ENCODE results near the gene MYH13.

Gene MYH13

GRCh38 chr17:10372906-10373305 is at the start of gene MYH13:
TSS of gene MYH13 (minus strand) at chr17:10373006. CDS start at chr17:10364530, 8,476 bp downstream.
- no peak for DNase-seq

GRCh38 chr17:10421900-10422542 is 49.2 kb upstream of the MYH13 start, which contains the start of gene MYH8:
TSS of gene MYH8 (minus strand) at chr17:10421950. CDS start at chr17:10420227, 1,723 bp downstream.
- DNase-seq, result no peak

DNA sequence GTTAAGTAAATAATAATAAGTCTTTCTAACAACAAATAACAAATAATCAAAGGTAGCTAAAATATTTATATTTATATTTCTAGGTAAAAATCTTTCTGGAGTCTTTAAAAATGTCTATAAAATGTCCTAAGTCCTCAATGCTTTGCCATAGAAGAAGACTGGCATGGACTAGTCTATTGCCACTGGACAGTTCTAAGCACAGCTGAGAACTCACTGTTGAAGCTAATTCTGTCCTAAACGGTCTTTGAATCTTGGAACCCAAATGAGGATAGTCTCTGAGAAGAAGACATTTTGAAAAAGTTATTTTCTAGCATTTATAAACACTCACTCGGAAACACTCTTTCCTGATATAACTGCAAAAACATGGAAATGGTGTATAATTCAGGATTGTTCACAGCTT is 48.4 kb upstream of the MYH13 start:
- no peak for DNase-seq

DNA sequence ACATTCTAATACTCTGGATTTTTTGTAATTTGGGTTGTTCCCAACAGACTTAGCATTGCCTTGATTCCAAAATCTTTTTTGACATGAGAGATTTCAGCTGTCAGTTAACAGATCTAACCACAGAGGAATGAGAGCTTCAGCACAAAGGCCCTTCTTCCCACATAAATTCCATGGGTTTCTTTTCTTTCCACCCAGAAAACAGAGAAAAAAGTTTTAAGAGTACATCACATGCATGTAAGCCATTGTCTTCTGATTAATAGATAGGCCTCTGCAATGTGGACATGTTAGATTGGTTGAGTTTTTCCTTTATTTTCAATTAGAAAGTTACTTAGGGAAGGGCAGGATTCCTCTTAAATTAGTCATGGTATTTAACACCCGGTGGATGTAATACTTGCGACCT is 48.0 kb upstream of the MYH13 start:
- DNase-seq, result no peak

GRCh38 chr17:10417431-10417830 is 44.6 kb upstream of the MYH13 start:
- DNase-seq, result no peak

DNA sequence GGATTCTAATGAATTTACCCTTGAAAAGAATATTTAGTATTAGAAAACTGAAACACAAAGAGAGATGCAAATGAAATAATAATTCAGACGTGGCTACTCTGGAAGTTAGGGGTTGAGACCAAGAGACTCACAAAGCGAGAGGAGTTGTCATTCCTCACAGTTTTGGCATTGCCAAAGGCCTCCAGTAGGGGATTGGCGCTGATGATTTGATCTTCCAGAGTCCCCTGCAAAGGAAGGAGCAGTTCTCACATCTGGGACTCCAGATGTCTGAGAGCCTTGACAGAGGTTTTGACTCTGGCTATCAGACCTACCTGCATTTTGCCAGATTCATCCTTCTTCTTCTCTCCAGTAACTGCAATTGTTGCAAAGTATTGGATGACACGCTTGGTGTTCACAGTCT is 42.4 kb upstream of the MYH13 start:
- no peak for DNase-seq

DNA sequence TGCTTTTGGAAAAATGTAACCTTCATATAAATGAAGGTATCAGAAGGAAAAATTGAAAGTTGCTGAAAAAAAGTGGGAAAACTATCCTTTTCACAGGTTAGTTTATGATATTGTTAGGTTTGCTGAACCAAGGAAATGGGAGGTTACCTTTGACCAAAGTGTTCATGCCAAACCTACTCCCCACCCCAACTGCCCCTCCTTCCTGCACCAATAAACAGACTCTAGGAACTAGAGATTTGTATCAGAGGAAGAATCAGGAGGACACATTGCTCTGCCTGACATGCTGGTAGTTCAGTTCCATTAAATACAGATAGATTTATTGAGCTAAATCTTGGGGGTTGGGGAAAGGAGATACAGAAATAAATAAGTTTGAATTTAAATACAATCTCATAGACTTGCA is 30.8 kb upstream of the MYH13 start:
- no peak for DNase-seq

DNA sequence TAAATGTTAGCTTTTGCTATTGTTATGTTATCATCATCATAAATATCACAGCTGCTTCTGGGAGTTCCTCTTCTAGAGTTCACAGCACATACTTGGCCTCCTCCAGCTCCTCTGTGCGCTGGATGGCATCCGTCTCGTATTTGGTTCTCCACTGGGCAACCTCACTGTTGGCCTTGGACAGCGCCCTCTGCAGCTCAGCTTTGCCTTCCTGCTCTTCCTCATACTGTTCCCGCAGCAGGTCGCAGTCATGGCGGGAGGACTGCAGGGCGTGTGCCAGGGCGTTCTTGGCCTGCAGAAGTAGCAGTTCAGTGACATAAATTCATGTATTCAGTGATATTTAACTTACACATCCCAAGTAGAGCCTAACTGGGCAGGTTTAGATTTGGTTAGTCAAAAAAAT is 25.5 kb upstream of the MYH13 start:
- no peak for DNase-seq

GRCh38 chr17:10396524-10397163 is 23.8 kb upstream of the MYH13 start:
- DNase-seq, result no peak

GRCh38 chr17:10394201-10394887 is 21.5 kb upstream of the MYH13 start:
- no peak for DNase-seq

GRCh38 chr17:10392880-10393279 is 20.1 kb upstream of the MYH13 start:
- no peak for DNase-seq

- DNase-seq, result no peak
Measured at GRCh38 chr17:10385871-10386270, 13.1 kb upstream of the MYH13 start.

- DNase-seq, result no peak
Measured at GRCh38 chr17:10384175-10384574, 11.4 kb upstream of the MYH13 start.

DNA sequence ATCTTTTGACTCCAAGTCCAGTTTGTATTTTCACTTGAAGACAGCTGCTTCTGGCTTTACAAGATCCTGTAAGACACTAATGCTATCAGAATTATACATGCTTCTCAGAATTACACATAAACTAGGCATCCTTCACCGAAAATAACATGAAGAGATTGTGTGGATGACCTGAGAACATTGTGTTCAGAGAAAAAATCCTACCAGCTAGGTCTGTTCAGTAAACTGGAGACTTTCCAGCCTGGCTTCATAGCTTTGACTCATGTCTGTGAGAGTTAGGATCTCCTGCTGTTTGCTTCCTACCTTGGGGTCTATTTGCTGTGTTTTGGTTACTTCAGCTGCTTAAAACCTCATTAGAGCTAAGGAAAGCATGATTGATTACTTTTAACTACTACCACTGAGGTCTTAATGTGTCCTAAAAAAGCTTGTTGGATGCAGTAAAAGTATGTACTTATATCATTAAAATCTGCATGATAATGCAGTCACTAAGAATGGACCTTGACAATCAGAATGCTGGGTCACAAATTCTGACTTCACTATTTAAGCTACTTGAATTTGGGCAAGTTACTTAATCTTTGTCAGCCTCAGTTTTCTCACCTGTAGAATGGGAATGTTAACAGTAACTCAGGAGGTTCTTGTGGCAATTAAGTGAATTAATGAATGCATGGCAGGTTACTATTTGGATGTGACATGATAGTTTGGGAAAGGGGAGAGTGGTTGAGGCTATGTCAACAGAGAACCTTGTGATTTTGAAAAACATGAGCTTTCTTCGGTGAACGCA is 8.0 kb upstream of the MYH13 start:
- DNase-seq, result no peak

DNA sequence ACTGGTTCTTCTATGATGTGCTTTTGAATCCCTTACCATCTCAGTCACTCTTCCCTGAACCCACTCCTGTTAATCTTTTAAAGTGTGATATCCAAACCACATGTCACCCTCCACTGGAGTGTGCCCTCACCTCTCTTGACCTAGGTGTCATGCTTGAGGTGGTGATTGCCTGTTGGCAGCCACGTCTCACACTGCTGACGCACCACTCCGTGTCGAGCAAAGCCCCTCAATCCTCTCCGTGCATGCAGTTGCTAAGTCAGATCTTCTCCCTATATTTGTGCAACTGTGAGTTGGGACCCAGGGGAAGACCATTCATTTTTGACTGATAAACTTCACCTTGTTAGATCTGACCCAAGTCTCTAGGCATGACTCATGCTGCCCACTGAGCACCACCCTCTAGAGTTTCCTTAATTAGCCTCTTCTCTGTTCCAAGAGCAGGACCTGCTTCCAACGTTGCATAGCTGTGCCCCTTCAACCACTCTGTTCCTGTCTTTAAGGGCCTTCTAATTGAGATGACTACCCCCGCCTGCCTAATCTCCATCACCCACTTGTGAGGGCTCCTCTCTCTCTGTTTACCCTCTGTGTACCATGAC is 2.7 kb downstream of the MYH13 start:
- DNase-seq, result no peak

DNA sequence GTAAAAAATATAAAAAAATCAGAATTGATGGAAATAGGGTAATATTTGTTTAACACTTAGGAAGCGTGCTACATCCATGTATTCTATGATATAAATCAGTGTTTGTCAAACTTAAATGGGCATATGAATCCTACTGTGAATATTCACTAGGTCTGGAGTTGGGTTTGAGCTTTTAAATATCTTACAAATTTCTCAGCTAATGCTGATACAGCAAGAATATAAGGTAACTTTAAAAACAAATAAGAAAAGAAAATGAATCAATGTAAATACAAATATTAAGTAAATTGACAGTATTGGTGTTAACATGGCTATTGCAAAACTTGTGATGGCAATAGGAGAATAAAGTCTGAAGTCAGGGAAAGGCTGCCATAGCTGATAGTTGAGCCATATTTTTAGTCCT is 3.6 kb downstream of the MYH13 start:
- DNase-seq, result no peak

DNA sequence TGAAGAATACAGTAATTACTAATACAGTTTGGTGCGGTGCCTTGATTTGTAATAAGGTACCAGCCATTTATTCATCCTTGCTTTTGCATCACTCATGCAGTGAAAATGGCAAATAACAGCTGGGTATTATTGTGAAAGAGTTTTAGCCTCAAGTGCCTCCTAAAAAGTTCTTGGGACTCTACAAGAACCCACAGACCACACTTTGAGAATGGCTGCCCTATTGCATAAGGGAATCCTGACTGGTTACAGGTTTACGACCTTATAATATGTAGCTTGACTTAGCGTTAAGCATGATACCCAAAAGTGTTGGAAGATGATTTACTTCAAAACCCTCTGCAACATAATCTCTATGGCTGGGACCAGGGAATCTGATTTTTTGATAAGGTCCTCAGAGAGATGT is 4.2 kb downstream of the MYH13 start:
- no peak for DNase-seq

GRCh38 chr17:10360578-10360977 is 12.2 kb downstream of the MYH13 start:
- DNase-seq, result no peak

GRCh38 chr17:10357768-10358167 is 15.0 kb downstream of the MYH13 start:
- DNase-seq, result peak; percentile 13 to 18

GRCh38 chr17:10354651-10355050 is 18.2 kb downstream of the MYH13 start:
- DNase-seq, result no peak

DNA sequence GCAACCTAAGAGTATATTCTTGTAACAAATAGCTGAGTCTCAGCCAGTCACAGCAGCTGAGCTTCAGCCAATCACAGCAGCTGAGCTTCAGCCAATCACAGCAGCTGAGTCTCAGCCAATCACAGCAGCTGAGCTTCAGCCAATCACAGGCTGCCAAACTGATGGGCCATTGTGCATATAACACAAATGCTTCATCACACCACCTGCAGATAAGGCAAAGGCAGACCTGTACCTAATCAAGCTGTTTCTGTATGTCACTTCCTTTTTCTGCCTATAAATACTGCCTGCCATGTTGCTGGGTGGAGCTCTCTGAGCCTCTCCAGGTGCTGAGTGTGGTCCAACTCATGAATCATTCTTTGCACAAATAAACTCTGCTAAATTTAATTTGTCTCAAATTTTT is 19.9 kb downstream of the MYH13 start:
- no peak for DNase-seq

- DNase-seq, result peak in 1 of 2 experiments; percentile 5
Measured at GRCh38 chr17:10349403-10349802, 23.4 kb downstream of the MYH13 start.

- no peak for DNase-seq
Measured at GRCh38 chr17:10344816-10345215, 28.0 kb downstream of the MYH13 start.

Measured in activated CD4-positive, alpha-beta T cell treated with anti-CD3 and anti-CD28 coated beads, Interleukin-2, amount 50 U/mL, for 48 hours (primary cell).